ENCODE results near the gene DNAJC17.
A peak's percentile ranks its signal among the peaks of the same experiment; 100 is the strongest.

Gene DNAJC17

DNA sequence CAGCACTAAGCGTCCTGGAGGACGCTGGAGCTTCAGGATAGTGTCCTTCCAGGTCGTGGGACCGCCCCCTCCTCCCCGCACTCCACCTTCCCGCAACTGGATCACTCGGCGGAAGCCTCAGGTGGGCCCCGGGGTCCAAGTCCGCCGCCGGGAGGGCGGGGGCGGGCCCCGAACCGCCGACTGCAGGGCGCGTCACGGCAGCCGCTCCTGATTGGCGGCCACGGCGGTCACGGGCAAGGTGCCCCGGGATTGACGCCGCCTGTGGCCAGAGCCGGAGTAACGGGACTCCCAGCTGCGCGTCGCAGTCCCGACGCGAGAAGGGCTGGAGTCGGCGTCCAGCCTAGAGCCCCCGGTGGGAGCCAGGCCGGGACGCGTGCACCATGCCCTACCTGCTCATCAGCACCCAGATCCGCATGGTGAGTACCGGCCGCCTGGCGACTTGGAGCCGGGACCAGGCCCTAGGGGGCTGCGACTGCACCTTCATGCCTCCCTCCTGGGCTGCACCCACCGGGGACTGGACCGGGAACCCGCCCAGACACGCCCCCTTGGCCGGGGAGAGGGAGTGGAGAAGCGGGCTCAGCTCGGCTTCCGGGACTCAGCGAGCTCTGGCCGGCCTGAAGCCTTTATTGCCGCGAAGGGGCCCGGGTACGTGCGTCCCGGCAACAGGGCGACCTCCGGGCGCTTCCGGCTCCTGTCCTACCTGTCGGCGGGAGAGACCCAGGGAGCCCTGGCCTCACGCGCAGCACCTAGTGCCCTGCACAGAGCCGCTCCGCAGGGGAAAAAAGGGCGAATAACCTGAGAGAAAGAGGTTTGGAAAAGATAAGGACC is 43.3 kb downstream of the DNAJC17 start, which contains the start of gene GCHFR:
Gene GCHFR, plus strand, starts transcription at position 268 of the 828 bp plus-strand sequence. Its CDS starts 113 bp downstream, at position 381.
- no peaks in the 10 kb centered on the region for H3K9me3 ChIP-seq
- H3K4me3 ChIP-seq = peak within 1 kb of the TSS; percentile 57
- no peaks in the 10 kb centered on the region for H3K27me3 ChIP-seq (ENCODE audit: low read depth)
- peaks cover 20% of the 10 kb centered on the region for H3K4me1 ChIP-seq
- in situ Hi-C loops (cut with MboI; ENCODE audit: low sequenced_read_pairs) = no loop called here
- peaks cover 9% of the 10 kb centered on the region; the same call in 1 of the 2 replicates for H3K36me3 ChIP-seq (replicated peaks)
- DNase-seq (ENCODE audit: low spot score in 2 of 2) = peak; percentile 65 to 89

- peak; percentile 15 to 80 for DNase-seq (ENCODE audit: low spot score in 2 of 2)
- Histone ChIP-seq H3K36me3 (replicated peaks) (peaks cover 3% of the 10 kb centered on the region; the same call in 1 of the 2 replicates), H3K9me3 (no peaks in the 10 kb centered on the region), H3K4me3 (peak overlapping the region; percentile 57), H3K4me1 (peaks cover 20% of the 10 kb centered on the region), H3K27me3 (ENCODE audit: low read depth) (no peaks in the 10 kb centered on the region)
- in situ Hi-C loops (cut with MboI; ENCODE audit: low sequenced_read_pairs) = no loop called here
Observed at GRCh38 chr15:40762919-40763800, 44.1 kb downstream of the DNAJC17 start.

DNA sequence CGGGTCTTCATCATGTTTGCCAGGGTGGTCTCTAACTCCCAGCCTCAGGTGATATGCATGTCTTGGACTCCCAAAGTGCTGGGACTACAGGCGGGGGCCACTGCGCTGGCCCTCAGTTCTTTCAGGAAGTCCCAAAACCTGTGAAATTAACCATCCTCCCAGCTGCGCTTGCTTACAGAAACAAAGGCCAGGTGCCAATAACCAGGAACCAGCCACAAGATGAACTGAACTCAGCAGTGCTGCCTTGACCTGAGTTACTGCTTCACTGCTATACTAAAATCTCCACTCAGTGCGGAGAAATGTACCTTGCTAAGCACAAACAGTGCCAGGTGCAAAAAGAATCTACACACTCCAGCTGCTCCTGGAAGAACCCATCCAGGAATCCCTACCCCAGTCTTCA is 47.3 kb downstream of the DNAJC17 start:
- in situ Hi-C loops (cut with MboI; ENCODE audit: low sequenced_read_pairs) = no loop called here
- no peaks in the 10 kb centered on the region for H3K9me3 ChIP-seq
- H3K4me3 ChIP-seq = no peak overlapping the region
- H3K27me3 ChIP-seq (ENCODE audit: low read depth) = no peaks in the 10 kb centered on the region
- H3K36me3 ChIP-seq (replicated peaks) = no peaks in the 10 kb centered on the region
- peaks cover 23% of the 10 kb centered on the region for H3K4me1 ChIP-seq
- DNase-seq (ENCODE audit: low spot score in 2 of 2) = no peak

- no peaks in the 10 kb centered on the region for H3K9me3 ChIP-seq
- H3K4me1 ChIP-seq = peaks cover 15% of the 10 kb centered on the region
- in situ Hi-C loops (cut with MboI; ENCODE audit: low sequenced_read_pairs) = no loop called here
- no peak for DNase-seq (ENCODE audit: low spot score in 2 of 2)
- peaks cover 11% of the 10 kb centered on the region for H3K36me3 ChIP-seq (replicated peaks)
- no peaks in the 10 kb centered on the region for H3K27me3 ChIP-seq (ENCODE audit: low read depth)
- H3K4me3 ChIP-seq = no peak overlapping the region
Observed at GRCh38 chr15:40756938-40757337, 50.3 kb downstream of the DNAJC17 start.

- peak overlapping the region; percentile 94 for H3K4me3 ChIP-seq
- H3K4me1 ChIP-seq = peaks cover 15% of the 10 kb centered on the region
- peak in 1 of 2 experiments; percentile 48 for DNase-seq (ENCODE audit: low spot score in 2 of 2)
- no peaks in the 10 kb centered on the region for H3K27me3 ChIP-seq (ENCODE audit: low read depth)
- H3K9me3 ChIP-seq = no peaks in the 10 kb centered on the region
- in situ Hi-C loops (cut with MboI; ENCODE audit: low sequenced_read_pairs) = no loop called here
- H3K36me3 ChIP-seq (replicated peaks) = peaks cover 22% of the 10 kb centered on the region
Observed at GRCh38 chr15:40755812-40756208, 51.5 kb downstream of the DNAJC17 start.

- H3K36me3 ChIP-seq (replicated peaks) = peaks cover 28% of the 10 kb centered on the region
- H3K9me3 ChIP-seq = no peaks in the 10 kb centered on the region
- H3K4me1 ChIP-seq = peaks cover 15% of the 10 kb centered on the region
- peak within 1 kb of the TSS; percentile 94 for H3K4me3 ChIP-seq
- peak; percentile 89 to 96 for DNase-seq (ENCODE audit: low spot score in 2 of 2)
- in situ Hi-C loops (cut with MboI; ENCODE audit: low sequenced_read_pairs) = no loop called here
- no peaks in the 10 kb centered on the region for H3K27me3 ChIP-seq (ENCODE audit: low read depth)
Observed at GRCh38 chr15:40754883-40755811, 52.1 kb downstream of the DNAJC17 start, which contains the start of gene RMDN3. TSS of gene RMDN3 (minus strand) at chr15:40755254. CDS start at chr15:40754783, 471 bp downstream.

DNA sequence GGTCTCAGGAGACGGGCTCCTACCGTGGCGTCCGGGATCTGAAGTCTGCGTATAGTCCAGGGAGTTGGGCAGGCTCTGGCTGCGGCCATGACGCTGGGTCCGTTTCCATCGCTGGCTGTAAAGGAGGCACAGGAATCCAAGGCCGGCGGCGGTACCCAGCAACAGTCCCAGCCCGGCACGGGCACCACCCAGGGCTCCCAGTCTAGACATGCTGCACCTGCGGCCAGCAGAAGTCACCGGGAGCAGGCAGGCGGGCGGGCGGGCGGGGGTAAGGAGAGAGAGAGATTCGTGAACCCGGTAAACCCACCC is 52.7 kb downstream of the DNAJC17 start:
- in situ Hi-C loops (cut with MboI; ENCODE audit: low sequenced_read_pairs) = no loop called here
- DNase-seq (ENCODE audit: low spot score in 2 of 2) = peak in 1 of 2 experiments; percentile 43

GRCh38 chr15:40751745-40752144 is 55.5 kb downstream of the DNAJC17 start:
- Histone ChIP-seq H3K9me3 (no peaks in the 10 kb centered on the region), H3K4me1 (peaks cover 13% of the 10 kb centered on the region), H3K27me3 (ENCODE audit: low read depth) (no peaks in the 10 kb centered on the region), H3K4me3 (no peak overlapping the region), H3K36me3 (replicated peaks) (peaks cover 49% of the 10 kb centered on the region)
- DNase-seq (ENCODE audit: low spot score in 2 of 2) = no peak
- in situ Hi-C loops (cut with MboI; ENCODE audit: low sequenced_read_pairs) = no loop called here

More for the DNA sequence above, 52.7 kb downstream of the DNAJC17 start:
- Histone ChIP-seq H3K4me1 (peaks cover 15% of the 10 kb centered on the region), H3K9me3 (no peaks in the 10 kb centered on the region), H3K4me3 (peak overlapping the region; percentile 94), H3K36me3 (replicated peaks) (peaks cover 32% of the 10 kb centered on the region), H3K27me3 (ENCODE audit: low read depth) (no peaks in the 10 kb centered on the region)

DNA sequence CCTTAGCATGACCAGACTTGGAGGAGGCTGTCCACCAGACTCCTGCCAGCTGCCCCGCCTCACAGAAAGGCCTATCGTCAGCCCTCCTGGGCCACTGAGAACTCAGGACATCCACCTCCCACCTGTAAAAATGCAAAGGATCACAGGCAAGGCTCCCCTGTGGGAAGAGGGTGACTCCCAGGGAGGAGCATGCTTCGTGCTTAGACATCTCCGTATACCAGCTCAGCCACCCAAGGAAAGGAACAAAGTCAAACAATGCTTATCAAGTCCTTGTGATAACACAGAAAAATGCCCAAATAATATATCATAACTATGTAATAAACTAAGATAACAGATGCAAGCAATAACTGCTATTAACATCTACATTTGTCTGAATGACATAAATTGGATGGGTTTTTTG is 56.4 kb downstream of the DNAJC17 start:
- H3K27me3 ChIP-seq (ENCODE audit: low read depth) = no peaks in the 10 kb centered on the region

DNA sequence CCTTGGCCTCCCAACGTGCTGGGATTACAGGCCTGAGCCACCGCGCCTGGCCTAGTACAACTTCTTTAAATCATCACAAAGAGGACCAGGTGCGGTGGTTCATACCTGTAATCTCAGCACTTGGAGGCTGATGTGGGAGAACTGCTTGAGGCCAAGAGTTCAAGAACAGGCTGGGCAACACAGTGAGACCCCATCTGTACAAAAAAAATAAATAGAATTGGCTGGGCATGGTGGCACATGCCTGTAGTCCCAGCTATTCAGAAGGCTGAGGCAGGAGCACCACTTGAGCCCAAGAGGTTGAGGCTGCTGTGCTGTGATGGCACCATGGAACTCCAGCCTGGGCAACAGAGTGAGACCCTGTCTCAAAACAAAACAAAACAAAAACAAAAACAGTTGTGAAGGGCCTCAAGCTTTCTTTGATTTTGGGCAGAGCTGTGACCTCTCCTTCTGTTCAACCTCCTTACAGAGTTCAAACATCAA is 58.1 kb downstream of the DNAJC17 start:
- Histone ChIP-seq H3K4me1 (peaks cover 3% of the 10 kb centered on the region), H3K27me3 (ENCODE audit: low read depth) (no peaks in the 10 kb centered on the region), H3K9me3 (no peaks in the 10 kb centered on the region), H3K4me3 (no peak overlapping the region), H3K36me3 (replicated peaks) (peaks cover 65% of the 10 kb centered on the region)
- in situ Hi-C loops (cut with MboI; ENCODE audit: low sequenced_read_pairs) = no loop called here
- no peak for DNase-seq (ENCODE audit: low spot score in 2 of 2)

More for the DNA sequence above, 56.4 kb downstream of the DNAJC17 start:
- in situ Hi-C loops (cut with MboI; ENCODE audit: low sequenced_read_pairs) = no loop called here
- DNase-seq (ENCODE audit: low spot score in 2 of 2) = no peak
- Histone ChIP-seq H3K9me3 (no peaks in the 10 kb centered on the region), H3K36me3 (replicated peaks) (peaks cover 51% of the 10 kb centered on the region), H3K4me1 (peaks cover 10% of the 10 kb centered on the region), H3K4me3 (no peak overlapping the region)

- in situ Hi-C loops (cut with MboI; ENCODE audit: low sequenced_read_pairs) = no loop called here
- H3K27me3 ChIP-seq (ENCODE audit: low read depth) = no peaks in the 10 kb centered on the region
- H3K9me3 ChIP-seq = no peaks in the 10 kb centered on the region
- peaks cover 75% of the 10 kb centered on the region for H3K36me3 ChIP-seq (replicated peaks)
- DNase-seq (ENCODE audit: low spot score in 2 of 2) = no peak
- H3K4me1 ChIP-seq = no peaks in the 10 kb centered on the region; the same call in 1 of the 2 replicates
- no peak overlapping the region for H3K4me3 ChIP-seq
Observed at GRCh38 chr15:40747685-40748631, 59.3 kb downstream of the DNAJC17 start.

DNA sequence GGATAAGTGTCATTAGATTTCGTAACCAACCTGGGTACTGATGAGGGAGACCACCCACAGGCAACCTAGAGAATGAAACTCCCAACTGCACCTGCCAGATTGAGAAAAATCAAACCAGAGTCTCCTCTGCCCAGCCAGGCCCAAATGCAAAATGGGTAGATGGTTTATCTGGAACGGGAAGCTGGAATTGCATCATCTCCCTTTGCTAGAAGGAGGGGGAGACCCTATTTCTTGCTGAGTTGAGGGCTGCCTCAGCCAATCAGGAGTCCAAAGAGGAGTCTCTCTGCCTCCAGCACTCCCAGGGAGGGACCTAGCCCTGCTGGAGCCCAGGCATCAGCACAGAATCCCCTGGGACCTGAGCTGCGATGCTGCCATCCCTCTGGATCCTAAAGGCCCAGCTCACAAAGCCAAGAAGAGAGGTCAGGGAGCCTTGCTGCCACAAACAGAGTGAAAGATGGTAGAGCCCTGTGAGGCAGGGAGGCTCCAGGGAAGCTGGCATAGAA is 60.3 kb downstream of the DNAJC17 start:
- no peak overlapping the region for H3K4me3 ChIP-seq
- DNase-seq (ENCODE audit: low spot score in 2 of 2) = no peak
- in situ Hi-C loops (cut with MboI; ENCODE audit: low sequenced_read_pairs) = no loop called here
- no peaks in the 10 kb centered on the region for H3K9me3 ChIP-seq
- no peaks in the 10 kb centered on the region for H3K4me1 ChIP-seq
- H3K36me3 ChIP-seq (replicated peaks) = peaks cover 75% of the 10 kb centered on the region
- no peaks in the 10 kb centered on the region for H3K27me3 ChIP-seq (ENCODE audit: low read depth)

Measured in HAP-1 (cell line).